HG03159 (cell line): ENCODE measurements around the gene HOOK2.
A peak's percentile ranks its signal among the peaks of the same experiment; 100 is the strongest.

Source experiments
- ATAC-seq: cut with Tn5 transposase; IDR thresholded peaks from one replicate; pipeline ENCODE4 v1.9.1; 2021; ENCODE audit warnings: mild to moderate bottlenecking, moderate library complexity; ENCODE audit not compliant: unreplicated experiment

The HOOK2 gene

GRCh38 chr19:12794196-12794941 is 19.0 kb upstream of the HOOK2 start:
- ATAC-seq, result no peak

DNA sequence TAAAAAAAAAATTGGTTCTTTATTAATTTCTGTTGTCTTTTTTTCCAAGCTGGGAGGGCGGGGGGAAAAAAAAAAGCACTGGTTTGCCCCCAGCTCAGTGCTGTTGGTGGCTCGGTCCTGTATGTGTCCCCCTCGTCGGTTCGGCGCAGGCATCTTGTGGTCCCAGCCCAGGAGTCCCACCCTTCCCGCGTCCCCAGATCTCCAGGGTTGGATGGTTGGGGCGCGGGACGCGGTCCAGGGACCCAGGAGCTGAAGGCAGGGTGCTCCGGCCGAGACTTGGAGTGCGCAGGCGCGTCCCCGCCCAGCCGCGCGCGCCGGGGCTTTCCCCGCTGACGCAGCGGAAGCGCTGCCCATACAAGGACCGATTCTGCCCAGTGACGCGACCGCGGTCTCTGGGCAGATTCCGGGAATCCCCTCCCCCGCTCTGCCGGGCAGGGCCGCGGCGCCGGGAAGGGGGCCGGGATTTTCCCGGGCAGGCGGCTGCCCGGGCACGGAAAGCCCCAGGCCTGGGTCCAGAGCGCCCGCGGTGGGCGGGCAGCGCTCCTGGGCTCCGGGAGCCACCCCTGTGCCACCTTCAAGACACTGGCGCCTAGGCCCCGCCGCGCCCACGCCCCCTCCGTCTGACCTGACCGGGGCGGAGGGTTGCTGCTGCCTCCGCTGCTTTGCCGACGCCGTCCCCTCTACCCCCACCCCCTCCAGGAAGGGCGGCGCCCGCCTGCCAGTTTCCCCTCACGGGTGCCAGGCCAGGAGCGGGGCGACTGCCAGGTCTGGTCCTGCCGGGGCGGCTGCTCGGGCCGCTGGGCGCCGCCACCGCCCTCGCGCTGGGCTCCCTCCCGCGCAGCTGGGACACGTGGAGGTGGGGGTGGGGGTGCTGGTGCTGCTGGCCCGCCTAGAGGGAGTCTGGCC is 18.2 kb upstream of the HOOK2 start:
- peak; percentile 29 for ATAC-seq

- ATAC-seq, result no peak
These were observed 17.5 kb upstream of the HOOK2 start for GRCh38 chr19:12792853-12793289.

DNA sequence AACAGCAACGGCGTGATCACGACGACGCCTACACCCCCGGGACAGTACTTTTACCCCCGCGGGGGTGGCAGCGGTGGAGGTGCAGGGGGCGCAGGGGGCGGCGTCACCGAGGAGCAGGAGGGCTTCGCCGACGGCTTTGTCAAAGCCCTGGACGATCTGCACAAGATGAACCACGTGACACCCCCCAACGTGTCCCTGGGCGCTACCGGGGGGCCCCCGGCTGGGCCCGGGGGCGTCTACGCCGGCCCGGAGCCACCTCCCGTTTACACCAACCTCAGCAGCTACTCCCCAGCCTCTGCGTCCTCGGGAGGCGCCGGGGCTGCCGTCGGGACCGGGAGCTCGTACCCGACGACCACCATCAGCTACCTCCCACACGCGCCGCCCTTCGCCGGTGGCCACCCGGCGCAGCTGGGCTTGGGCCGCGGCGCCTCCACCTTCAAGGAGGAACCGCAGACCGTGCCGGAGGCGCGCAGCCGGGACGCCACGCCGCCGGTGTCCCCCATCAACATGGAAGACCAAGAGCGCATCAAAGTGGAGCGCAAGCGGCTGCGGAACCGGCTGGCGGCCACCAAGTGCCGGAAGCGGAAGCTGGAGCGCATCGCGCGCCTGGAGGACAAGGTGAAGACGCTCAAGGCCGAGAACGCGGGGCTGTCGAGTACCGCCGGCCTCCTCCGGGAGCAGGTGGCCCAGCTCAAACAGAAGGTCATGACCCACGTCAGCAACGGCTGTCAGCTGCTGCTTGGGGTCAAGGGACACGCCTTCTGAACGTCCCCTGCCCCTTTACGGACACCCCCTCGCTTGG is 16.9 kb upstream of the HOOK2 start:
- no peak for ATAC-seq

GRCh38 chr19:12791345-12792050 is 16.1 kb upstream of the HOOK2 start, which contains the start of gene JUNB:
TSS of gene JUNB (plus strand) at chr19:12791486. CDS start at chr19:12791772, 286 bp downstream.
- peak; percentile 30 for ATAC-seq

DNA sequence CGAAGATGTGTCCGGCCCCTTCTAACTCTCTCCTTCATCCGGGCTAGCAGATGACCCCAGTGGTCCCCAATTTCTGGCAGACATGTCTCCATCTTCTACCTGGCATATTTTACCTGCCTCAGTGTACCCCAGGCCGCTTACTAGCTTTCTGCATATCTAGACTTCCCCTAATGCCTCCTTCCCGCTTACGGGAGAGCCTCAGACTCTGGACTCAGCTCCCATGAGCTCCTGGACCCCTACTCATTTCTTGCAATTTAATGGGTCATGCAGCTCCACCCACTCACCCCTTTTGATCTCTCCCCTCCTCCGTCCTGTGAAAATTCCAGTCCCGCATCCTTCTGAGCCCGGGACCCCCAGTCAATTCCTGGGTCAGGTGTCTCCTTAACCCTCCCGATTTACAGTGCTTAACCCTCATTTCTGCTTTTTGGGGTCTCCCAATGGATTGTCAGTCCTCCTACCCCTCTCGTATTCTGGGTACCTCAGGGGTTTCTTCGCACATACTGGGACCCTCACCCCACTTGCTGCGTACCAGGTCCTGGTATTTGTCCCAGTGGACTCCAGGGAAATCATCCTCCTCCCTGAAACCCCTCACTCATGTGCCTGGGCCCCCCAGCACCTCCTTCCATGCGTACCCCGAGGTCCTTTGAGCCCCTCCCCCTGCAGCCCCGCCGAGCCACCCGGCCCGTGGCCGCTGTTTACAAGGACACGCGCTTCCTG is 15.4 kb upstream of the HOOK2 start:
- ATAC-seq, result no peak

- peak; percentile 41 for ATAC-seq
These were observed 14.7 kb upstream of the HOOK2 start for GRCh38 chr19:12789904-12790619.

- ATAC-seq, result no peak
These were observed 13.9 kb upstream of the HOOK2 start for GRCh38 chr19:12789098-12789903.

GRCh38 chr19:12788682-12789097 is 13.3 kb upstream of the HOOK2 start:
- ATAC-seq, result no peak

- ATAC-seq, result no peak
These were observed 12.8 kb upstream of the HOOK2 start for GRCh38 chr19:12788042-12788681.

DNA sequence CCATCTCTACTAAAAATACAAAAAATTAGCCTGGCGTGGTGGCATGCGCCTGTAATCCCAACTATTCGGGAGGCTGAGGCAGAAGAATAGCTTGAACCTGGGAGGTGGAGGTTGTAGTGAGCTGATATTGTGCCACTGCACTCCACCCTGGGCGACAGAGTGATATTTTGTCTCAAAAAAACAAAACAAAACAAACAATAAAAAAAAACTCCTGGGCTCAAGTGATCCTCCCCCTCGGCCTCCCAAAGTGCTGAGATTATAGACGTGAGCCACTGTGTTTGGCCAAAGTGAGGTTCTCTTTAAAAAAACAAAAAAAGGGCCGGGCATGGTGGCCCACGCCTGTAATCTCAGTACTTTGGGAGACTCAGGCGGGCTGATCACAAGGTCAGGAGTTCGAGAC is 12.1 kb upstream of the HOOK2 start:
- no peak for ATAC-seq

- no peak for ATAC-seq
These were observed 11.6 kb upstream of the HOOK2 start for GRCh38 chr19:12786952-12787351.

GRCh38 chr19:12786141-12786870 is 11.0 kb upstream of the HOOK2 start:
- no peak for ATAC-seq

DNA sequence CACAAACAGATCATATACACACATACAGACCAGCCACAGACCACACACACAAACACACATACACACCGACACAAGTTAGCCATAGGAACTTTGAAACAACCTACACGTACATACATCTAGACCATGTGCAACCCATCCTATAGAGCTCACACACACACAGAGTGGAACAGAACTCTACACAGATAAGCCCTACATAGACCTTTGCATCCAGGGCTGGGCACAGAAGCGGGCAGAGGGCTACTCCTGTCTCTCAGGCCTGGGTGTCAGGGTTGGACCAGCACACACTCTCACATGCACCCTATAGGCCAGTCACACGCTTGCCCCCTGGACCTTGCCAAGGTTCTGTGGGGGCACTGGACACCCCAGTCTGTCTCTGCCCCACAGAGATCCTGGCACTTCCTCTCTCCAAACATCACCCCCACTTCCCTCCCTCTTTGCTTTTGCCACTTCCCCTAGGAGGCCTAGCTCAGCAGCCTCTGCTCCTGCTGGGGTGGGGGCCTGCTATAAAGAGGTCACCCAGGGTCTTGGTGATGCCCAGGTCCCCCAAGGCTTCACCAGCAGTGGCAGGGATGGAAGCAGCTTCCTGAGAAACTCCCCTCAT is 10.2 kb upstream of the HOOK2 start:
- no peak for ATAC-seq

- no peak for ATAC-seq
These were observed 9.6 kb upstream of the HOOK2 start for GRCh38 chr19:12784871-12785430.

- ATAC-seq, result no peak
These were observed 9.1 kb upstream of the HOOK2 start for GRCh38 chr19:12784394-12784870.
